Measurements from ENCODE around the gene MED12L.

MED12L gene

GRCh38 chr3:151204530-151205402 is 119.3 kb downstream of the MED12L start:
- in situ Hi-C loops (cut with MboI; ENCODE audit: low sequenced_read_pairs) = no loop called here

- in situ Hi-C loops (cut with MboI; ENCODE audit: low sequenced_read_pairs) = no loop called here
These were observed 120.0 kb downstream of the MED12L start for GRCh38 chr3:151205482-151205881.

- in situ Hi-C loops (cut with MboI; ENCODE audit: low sequenced_read_pairs) = no loop called here
These were observed 120.7 kb downstream of the MED12L start for GRCh38 chr3:151206201-151206600.

DNA sequence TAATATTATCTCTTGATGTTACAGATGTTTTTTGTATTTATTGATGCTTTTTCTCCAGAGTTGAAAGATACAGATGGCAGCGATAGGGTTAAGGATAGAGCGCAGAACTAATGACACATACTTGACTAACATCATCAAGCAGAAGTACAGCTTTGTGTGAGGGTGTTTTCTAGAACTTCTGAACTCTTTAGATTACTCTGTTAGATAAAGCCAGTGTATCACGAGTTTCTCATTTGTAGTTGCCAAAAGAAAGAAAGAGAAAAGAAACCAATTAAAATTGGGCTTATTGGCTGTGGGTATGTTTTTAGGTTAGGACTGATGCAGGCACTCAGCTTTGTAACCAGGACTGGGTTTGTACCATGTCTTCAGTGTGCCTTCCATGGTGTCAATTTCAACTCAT is 124.2 kb downstream of the MED12L start:
- in situ Hi-C loops (cut with MboI; ENCODE audit: low sequenced_read_pairs) = no loop called here

GRCh38 chr3:151210676-151211381 is 125.4 kb downstream of the MED12L start:
- in situ Hi-C loops (cut with MboI; ENCODE audit: low sequenced_read_pairs) = no loop called here

DNA sequence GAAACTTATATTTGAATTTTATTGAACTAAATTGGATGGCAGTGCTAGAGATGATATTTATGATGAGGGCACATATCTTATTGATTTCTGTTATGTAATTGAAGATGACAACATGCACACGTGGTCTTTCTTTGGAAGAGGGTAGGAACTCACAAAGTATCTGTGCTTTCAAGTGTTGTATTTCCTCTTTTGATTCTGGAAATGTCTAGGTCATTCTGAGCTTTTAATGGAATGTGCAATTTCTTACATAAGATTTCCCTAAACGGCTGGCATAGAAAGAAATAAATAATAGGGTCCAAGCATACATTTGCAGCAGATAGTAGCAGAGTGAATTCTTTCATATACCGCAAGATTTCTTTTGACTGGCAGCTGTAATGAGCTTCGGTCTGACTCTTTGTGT is 127.7 kb downstream of the MED12L start:
- in situ Hi-C loops (cut with MboI; ENCODE audit: low sequenced_read_pairs) = no loop called here

DNA sequence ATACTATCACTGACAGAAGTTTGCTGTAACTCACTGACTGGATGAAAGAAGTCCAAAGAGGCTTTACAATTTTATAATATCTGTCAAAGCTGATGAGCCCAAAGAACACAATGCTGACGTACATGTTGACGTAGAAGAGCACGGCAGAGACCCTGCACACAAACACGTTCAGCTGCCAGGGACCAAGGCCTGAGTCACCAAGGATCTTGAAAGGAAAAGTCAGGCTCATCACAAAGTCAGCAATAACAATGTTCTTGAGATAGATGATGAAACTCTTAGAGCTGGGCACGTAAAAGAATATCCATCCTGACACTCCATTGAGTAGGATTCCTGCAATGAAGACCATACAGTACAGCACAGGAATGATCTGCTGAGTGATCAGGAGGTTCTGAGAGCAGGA is 128.4 kb downstream of the MED12L start:
- in situ Hi-C loops (cut with MboI; ENCODE audit: low sequenced_read_pairs) = no loop called here

DNA sequence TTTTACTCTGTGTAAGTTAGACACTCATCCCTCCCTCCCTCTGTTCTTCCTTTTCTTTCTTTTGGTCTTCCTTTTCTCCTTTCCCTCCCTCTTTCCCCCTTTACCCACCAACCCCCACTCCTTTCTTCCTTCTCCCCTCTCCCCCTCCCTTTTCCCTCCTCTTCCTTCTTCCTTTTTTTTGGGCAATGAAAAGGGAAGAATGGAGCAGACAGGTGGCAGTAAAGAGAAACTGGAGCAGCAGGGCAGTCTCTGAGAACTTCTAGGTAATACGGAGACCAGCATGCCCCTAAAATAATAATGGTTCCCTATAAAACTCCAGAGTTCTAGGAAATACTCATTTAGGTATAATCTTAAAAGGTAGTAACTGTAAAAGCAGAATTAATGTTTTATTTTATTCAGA is 129.0 kb downstream of the MED12L start:
- in situ Hi-C loops (cut with MboI; ENCODE audit: low sequenced_read_pairs) = no loop called here

- in situ Hi-C loops (cut with MboI; ENCODE audit: low sequenced_read_pairs) = no loop called here
These were observed 131.5 kb downstream of the MED12L start for GRCh38 chr3:151216641-151217607.

GRCh38 chr3:151218136-151218535 is 132.7 kb downstream of the MED12L start:
- in situ Hi-C loops (cut with MboI; ENCODE audit: low sequenced_read_pairs) = no loop called here

DNA sequence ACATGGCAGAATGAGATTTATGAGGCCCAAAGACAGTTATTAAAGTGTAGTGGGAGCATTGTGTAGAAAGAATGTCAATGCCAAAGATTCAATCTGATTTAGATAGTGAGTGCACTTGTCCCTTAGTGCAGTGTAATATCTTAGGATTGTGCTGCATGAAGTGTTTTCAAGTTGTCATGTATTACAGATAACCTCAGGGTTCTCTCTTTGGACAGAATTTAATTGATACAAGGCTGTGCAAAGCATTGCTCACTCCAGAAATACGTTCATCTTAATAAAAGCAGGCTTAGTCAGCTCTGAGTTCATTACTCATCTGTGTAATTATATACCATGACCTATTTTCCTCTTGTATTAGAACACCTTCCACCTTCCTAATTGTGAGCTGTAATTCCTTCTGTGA is 133.6 kb downstream of the MED12L start:
- in situ Hi-C loops (cut with MboI; ENCODE audit: low sequenced_read_pairs) = no loop called here

GRCh38 chr3:151224268-151224866 is 138.9 kb downstream of the MED12L start:
- in situ Hi-C loops (cut with MboI; ENCODE audit: low sequenced_read_pairs) = loop anchor here (10.0 kb wide), 1 partner anchor 60 kb away; no protein-coding TSS in a partner anchor

GRCh38 chr3:151225040-151225975 is 139.8 kb downstream of the MED12L start:
- in situ Hi-C loops (cut with MboI; ENCODE audit: low sequenced_read_pairs) = loop anchor here (5.0 to 10.0 kb wide), 2 partner anchors 52 to 61 kb away; partner anchors contain the start of gene P2RY14

DNA sequence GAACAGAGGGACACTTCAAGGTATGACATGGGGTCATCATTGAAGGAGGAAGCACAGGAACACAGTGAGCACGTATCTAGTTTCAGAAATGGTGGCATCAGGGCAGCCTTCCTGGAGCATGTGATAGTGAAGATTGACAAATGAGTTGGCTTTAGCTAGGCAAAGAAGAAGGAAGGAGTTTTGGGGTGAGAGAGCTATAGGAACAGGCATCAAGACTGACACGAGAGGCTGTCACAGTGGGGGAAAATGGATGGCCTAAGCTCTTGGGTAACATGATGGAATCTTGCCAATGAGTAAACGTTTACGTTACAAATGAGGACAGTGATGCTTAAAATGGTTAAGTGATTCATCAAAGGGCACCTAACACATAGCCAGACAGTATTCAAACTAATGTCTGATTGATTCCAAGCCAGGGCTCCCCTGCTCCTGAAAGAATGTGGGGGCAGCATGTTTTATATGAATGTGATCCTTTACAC is 140.7 kb downstream of the MED12L start:
- in situ Hi-C loops (cut with MboI; ENCODE audit: low sequenced_read_pairs) = loop anchor here (5.0 to 10.0 kb wide), 2 partner anchors 51 to 61 kb away; partner anchors contain the start of gene P2RY14

GRCh38 chr3:151226825-151227224 is 141.4 kb downstream of the MED12L start:
- in situ Hi-C loops (cut with MboI; ENCODE audit: low sequenced_read_pairs) = loop anchor here (5.0 to 10.0 kb wide), 2 partner anchors 50 to 62 kb away; partner anchors contain the start of gene P2RY14

DNA sequence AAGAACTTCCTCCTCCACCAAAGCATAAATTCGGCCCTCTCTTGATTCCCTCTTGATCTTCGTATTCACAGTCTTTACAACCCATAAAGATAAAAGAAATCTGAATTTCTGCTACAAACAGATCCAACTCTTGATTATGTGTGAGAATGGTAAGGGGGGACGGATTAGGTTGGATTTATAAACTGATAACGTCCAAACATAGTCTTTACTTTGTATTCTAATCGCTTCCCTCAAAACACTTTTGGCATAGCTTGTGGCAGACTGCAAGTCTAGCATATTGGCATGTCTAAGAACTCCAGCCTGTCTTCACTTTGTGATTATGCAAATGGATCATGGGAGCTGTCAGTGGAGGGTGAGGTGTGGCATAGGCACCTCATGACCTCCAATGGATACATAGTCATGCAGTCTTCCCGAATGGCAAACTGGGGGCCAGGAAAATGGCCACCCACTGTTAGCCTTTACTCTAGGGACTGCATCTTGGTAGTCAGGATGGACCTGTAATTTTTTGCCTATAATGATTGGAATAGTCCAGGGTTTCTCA is 141.9 kb downstream of the MED12L start:
- in situ Hi-C loops (cut with MboI; ENCODE audit: low sequenced_read_pairs) = loop anchor here (5.0 to 10.0 kb wide), 2 partner anchors 50 to 63 kb away; partner anchors contain the start of gene P2RY14

DNA sequence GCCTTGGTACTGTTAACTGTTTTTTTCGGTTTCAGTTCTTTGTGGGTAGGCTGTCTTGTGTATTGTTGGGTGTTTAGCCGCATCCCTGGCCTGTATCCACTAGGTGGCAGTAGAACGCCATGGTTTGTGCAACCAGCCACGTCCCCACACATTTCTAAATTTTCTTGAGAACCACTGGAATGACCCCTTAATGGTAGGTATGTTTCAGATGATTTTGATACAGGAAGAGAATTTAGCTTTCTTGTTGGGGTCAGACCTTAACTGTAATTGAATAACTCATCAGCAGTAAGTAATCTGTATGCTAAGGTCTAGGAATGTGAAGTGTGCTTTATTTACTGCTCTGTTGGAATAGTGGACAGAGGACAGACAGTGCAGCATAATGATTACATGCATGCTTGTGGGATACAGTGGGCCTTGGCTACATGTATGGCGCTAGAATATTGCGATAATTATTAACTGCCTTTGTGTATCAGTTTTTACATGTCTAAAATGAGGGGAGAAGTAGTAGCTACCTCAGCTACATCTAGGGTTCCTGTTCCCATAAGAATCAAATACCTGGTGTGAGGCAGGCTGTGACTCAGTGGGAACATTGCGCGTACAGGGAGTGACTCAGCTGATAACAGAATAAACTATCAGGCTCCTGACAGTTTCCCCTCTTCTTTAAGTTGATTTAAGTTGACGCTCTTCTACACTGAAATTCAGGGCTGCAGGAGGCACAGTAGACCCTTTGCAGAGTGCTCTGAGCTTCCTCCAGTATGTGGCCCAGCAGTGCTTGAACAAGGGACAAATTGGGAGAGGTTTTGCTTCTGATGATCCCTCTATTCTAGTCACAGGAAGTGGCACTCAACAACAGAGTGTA is 142.6 kb downstream of the MED12L start:
- in situ Hi-C loops (cut with MboI; ENCODE audit: low sequenced_read_pairs) = loop anchor here (5.0 to 10.0 kb wide), 2 partner anchors 49 to 63 kb away; partner anchors contain the start of gene P2RY14

DNA sequence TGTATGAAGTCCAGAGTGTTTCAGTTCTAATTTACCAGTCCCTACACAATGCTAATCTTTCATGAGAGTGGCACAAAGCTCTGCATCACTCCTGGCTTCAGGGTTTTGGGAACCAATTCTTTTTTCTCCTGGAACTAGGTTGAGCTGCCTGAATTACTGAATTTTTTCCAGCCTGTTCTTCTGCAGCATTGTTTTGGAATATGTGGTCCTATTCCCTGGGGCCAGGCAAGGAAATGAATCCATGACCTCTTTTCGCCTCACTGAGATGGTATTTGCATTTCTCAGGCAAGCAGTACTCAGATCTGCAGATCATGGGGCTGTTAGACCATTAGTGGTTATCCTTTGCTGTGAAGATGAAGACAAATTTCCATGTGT is 143.2 kb downstream of the MED12L start:
- in situ Hi-C loops (cut with MboI; ENCODE audit: low sequenced_read_pairs) = loop anchor here (5.0 to 10.0 kb wide), 2 partner anchors 49 to 64 kb away; partner anchors contain the start of gene P2RY14
